Measurements from ENCODE around the gene DNAJC27. TPM values are rescaled to one million over a fixed set of nuclear protein-coding genes. Genes with fewer than 3 reads are reported as not detected.

Gene DNAJC27
- total and polyA plus RNA-seq, 2 donors (not counting 1 experiment from before 2014, with no cell fraction given): 6.0 to 16.6 TPM

GRCh38 chr2:24969784-24970183 is 2.0 kb downstream of the DNAJC27 start:
- no peak overlapping the region for H3K4me3 ChIP-seq (ENCODE audit: control extremely low read depth in 1 of 5, extremely low read depth in 1 of 5, insufficient read depth in 1 of 5, low read depth in 2 of 5, low read length in 4 of 5)
- CTCF ChIA-PET: interaction anchor here (1.1 kb wide), 1 partner anchor 560 kb away, joined by 3 read pairs; no protein-coding TSS in a partner anchor
- H3K27me3 Mint-ChIP-seq: no peaks in the 10 kb centered on the region
- H4K20me1 ChIP-seq (ENCODE audit: control insufficient read depth, insufficient read depth, low read length, poor library complexity, severe bottlenecking): no peaks in the 10 kb centered on the region
- H3K4me2 ChIP-seq (replicated peaks; ENCODE audit: low read depth, low read length, poor library complexity, severe bottlenecking): no peak overlapping the region
- peaks cover 0 to 16% of the 10 kb centered on the region in 2 experiments for H3K36me3 ChIP-seq (replicated peaks in 1 of 2; ENCODE audit: control extremely low read depth in 1 of 2, control insufficient read depth in 1 of 2, extremely low read depth in 1 of 2, insufficient read depth in 2 of 2, low read length in 1 of 2)
- H3K79me2 ChIP-seq (ENCODE audit: control insufficient read depth, insufficient read depth, low read length): peaks cover 20% of the 10 kb centered on the region
- H3K4me3 Mint-ChIP-seq: no peak overlapping the region
- WGBS (ENCODE audit: insufficient coverage): no CpG with 5 or more reads among the region's 1 CpG
- DNase-seq: no peak
- no peak overlapping the region for H3K27ac ChIP-seq (ENCODE audit: low read length in 2 of 2)
- no peak for ATAC-seq (ENCODE audit: low read depth)
- H3K27ac Mint-ChIP-seq: no peak overlapping the region
- no peak for TF ChIP-seq CTCF (IDR thresholded peaks at IDR 0.05)
- H3K4me1 ChIP-seq (ENCODE audit: control insufficient read depth in 2 of 2, insufficient read depth in 2 of 2, low read length in 2 of 2): peaks cover 8 to 15% of the 10 kb centered on the region in 2 donors
- H2AFZ ChIP-seq (ENCODE audit: insufficient read depth, low read depth, low read length, poor library complexity, severe bottlenecking): no peak overlapping the region
- intact Hi-C loops (cut with micrococcal nuclease): loop anchor here (2.0 to 10.0 kb wide), 6 partner anchors 241 to 1815 kb away; partner anchors contain the start of genes ADGRF3, CENPA, DTNB and RAB10
- H3K9me3 ChIP-seq (ENCODE audit: control extremely low read depth in 1 of 3, control insufficient read depth in 2 of 3, insufficient read depth in 1 of 3, low read length in 2 of 3): no peaks in the 10 kb centered on the region
- H3K9me3 Mint-ChIP-seq (ENCODE audit: insufficient read depth): no peaks in the 10 kb centered on the region
- peaks cover 14% of the 10 kb centered on the region for H3K4me1 Mint-ChIP-seq
- H3K27me3 ChIP-seq (replicated peaks in 1 of 4; ENCODE audit: control extremely low read depth in 1 of 4, control insufficient read depth in 3 of 4, insufficient read depth in 4 of 4, low read length in 3 of 4): no peaks in the 10 kb centered on the region
- POLR2A ChIA-PET: interaction anchor here (0.9 kb wide), 1 partner anchor 159 kb away, joined by 3 read pairs; no protein-coding TSS in a partner anchor
- H3K9ac ChIP-seq (ENCODE audit: low read length): no peak overlapping the region

GRCh38 chr2:24961903-24962302 is 9.9 kb downstream of the DNAJC27 start:
- Histone ChIP-seq H3K4me2 (replicated peaks; ENCODE audit: low read depth, low read length, poor library complexity, severe bottlenecking) (no peak overlapping the region), H3K27me3 (replicated peaks in 1 of 4; ENCODE audit: control extremely low read depth in 1 of 4, control insufficient read depth in 3 of 4, insufficient read depth in 4 of 4, low read length in 3 of 4) (no peaks in the 10 kb centered on the region), H3K27ac (ENCODE audit: low read length in 2 of 2) (no peak overlapping the region), H3K36me3 (replicated peaks in 1 of 2; ENCODE audit: control extremely low read depth in 1 of 2, control insufficient read depth in 1 of 2, extremely low read depth in 1 of 2, insufficient read depth in 2 of 2, low read length in 1 of 2) (peaks cover 9 to 59% of the 10 kb centered on the region in 2 experiments), H3K79me2 (ENCODE audit: control insufficient read depth, insufficient read depth, low read length) (no peaks in the 10 kb centered on the region), H4K20me1 (ENCODE audit: control insufficient read depth, insufficient read depth, low read length, poor library complexity, severe bottlenecking) (no peaks in the 10 kb centered on the region), H3K4me1 (ENCODE audit: control insufficient read depth in 2 of 2, insufficient read depth in 2 of 2, low read length in 2 of 2) (no peaks in the 10 kb centered on the region), H3K9me3 (ENCODE audit: control extremely low read depth in 1 of 3, control insufficient read depth in 2 of 3, insufficient read depth in 1 of 3, low read length in 2 of 3) (no peaks in the 10 kb centered on the region), H3K4me3 (ENCODE audit: control extremely low read depth in 1 of 5, extremely low read depth in 1 of 5, insufficient read depth in 1 of 5, low read depth in 2 of 5, low read length in 4 of 5) (no peak overlapping the region), H2AFZ (ENCODE audit: insufficient read depth, low read depth, low read length, poor library complexity, severe bottlenecking) (no peak overlapping the region), H3K9ac (ENCODE audit: low read length) (no peak overlapping the region)
- Mint-ChIP-seq H3K27ac (no peak overlapping the region), H3K4me3 (no peak overlapping the region), H3K4me1 (no peaks in the 10 kb centered on the region), H3K27me3 (no peaks in the 10 kb centered on the region), H3K9me3 (ENCODE audit: insufficient read depth) (no peaks in the 10 kb centered on the region)
- intact Hi-C loops (cut with micrococcal nuclease): no loop called here
- no peak for TF ChIP-seq EZH2 (IDR thresholded peaks at IDR 0.05; ENCODE audit: borderline replicate concordance, insufficient read depth, low read depth, low read length, poor library complexity, severe bottlenecking)
- no peak for TF ChIP-seq CTCF (IDR thresholded peaks at IDR 0.05)
- DNase-seq: no peak
- ChIA-PET CTCF (no interaction called here), POLR2A (no interaction called here)
- WGBS (ENCODE audit: insufficient coverage): 100% methylated on average over 1 of the region's 1 CpG
- no peak for ATAC-seq (ENCODE audit: low read depth)

Measured in B cell (primary cell).